Measurements from ENCODE around the gene DCUN1D1. TPM values are rescaled to one million over a fixed set of nuclear protein-coding genes. Genes with fewer than 3 reads are reported as not detected.
"Not testable (repeated sequence)": the region's sequence is repeated elsewhere in the genome, so short reads cannot be mapped to it uniquely, and the experiment has no call there.

The DCUN1D1 gene
- total RNA-seq, 1 donor from 2014 or later = 31.2 TPM

GRCh38 chr3:183008303-183008702 lies 28.0 kb upstream of the DCUN1D1 start:
- no peak overlapping the region for H3K4me3 Mint-ChIP-seq (ENCODE audit: unreplicated experiment)
- H3K4me1 Mint-ChIP-seq (ENCODE audit: low read depth, unreplicated experiment) = peaks cover 5% of the 10 kb centered on the region
- no peaks in the 10 kb centered on the region for H3K36me3 Mint-ChIP-seq (ENCODE audit: unreplicated experiment)
- no peaks in the 10 kb centered on the region for H3K27me3 Mint-ChIP-seq (ENCODE audit: unreplicated experiment)
- DNase-seq = no peak
- H3K9me3 Mint-ChIP-seq (ENCODE audit: unreplicated experiment) = peaks cover 3% of the 10 kb centered on the region
- H3K27ac Mint-ChIP-seq (ENCODE audit: unreplicated experiment) = no peak overlapping the region
- no peak for TF ChIP-seq CTCF (IDR thresholded peaks at IDR 0.05; ENCODE audit: partially characterized antibody, unreplicated experiment)

- no peak overlapping the region for H3K4me3 Mint-ChIP-seq (ENCODE audit: unreplicated experiment)
- no peak for TF ChIP-seq CTCF (IDR thresholded peaks at IDR 0.05; ENCODE audit: partially characterized antibody, unreplicated experiment)
- H3K27me3 Mint-ChIP-seq (ENCODE audit: unreplicated experiment) = no peaks in the 10 kb centered on the region
- no peaks in the 10 kb centered on the region for H3K36me3 Mint-ChIP-seq (ENCODE audit: unreplicated experiment)
- no peak overlapping the region for H3K27ac Mint-ChIP-seq (ENCODE audit: unreplicated experiment)
- peaks cover 2% of the 10 kb centered on the region for H3K4me1 Mint-ChIP-seq (ENCODE audit: low read depth, unreplicated experiment)
- H3K9me3 Mint-ChIP-seq (ENCODE audit: unreplicated experiment) = peaks cover 3% of the 10 kb centered on the region
- DNase-seq = no peak
Observed at GRCh38 chr3:183006396-183007002, 26.2 kb upstream of the DCUN1D1 start.

GRCh38 chr3:182999767-183000166 lies 19.4 kb upstream of the DCUN1D1 start:
- no peak for DNase-seq
- Mint-ChIP-seq H3K4me3 (ENCODE audit: unreplicated experiment) (no peak overlapping the region), H3K27me3 (ENCODE audit: unreplicated experiment) (peaks cover 3% of the 10 kb centered on the region), H3K36me3 (ENCODE audit: unreplicated experiment) (no peaks in the 10 kb centered on the region), H3K27ac (ENCODE audit: unreplicated experiment) (peak overlapping the region; percentile 11), H3K9me3 (ENCODE audit: unreplicated experiment) (peaks cover 7% of the 10 kb centered on the region), H3K4me1 (ENCODE audit: low read depth, unreplicated experiment) (peaks cover 4% of the 10 kb centered on the region)
- no peak for TF ChIP-seq CTCF (IDR thresholded peaks at IDR 0.05; ENCODE audit: partially characterized antibody, unreplicated experiment)

- not testable (repeated sequence) for H3K36me3 Mint-ChIP-seq (ENCODE audit: unreplicated experiment); H3K4me1 Mint-ChIP-seq (ENCODE audit: low read depth, unreplicated experiment); H3K9me3 Mint-ChIP-seq (ENCODE audit: unreplicated experiment); DNase-seq; H3K27me3 Mint-ChIP-seq (ENCODE audit: unreplicated experiment); H3K4me3 Mint-ChIP-seq (ENCODE audit: unreplicated experiment)
- H3K27ac Mint-ChIP-seq (ENCODE audit: unreplicated experiment) = peak overlapping the region; percentile 67
Observed at GRCh38 chr3:182993486-182994201, 13.3 kb upstream of the DCUN1D1 start.

GRCh38 chr3:182989566-182989965 lies 9.2 kb upstream of the DCUN1D1 start:
- TF ChIP-seq CTCF (IDR thresholded peaks at IDR 0.05; ENCODE audit: partially characterized antibody, unreplicated experiment) = no peak
- H3K36me3 Mint-ChIP-seq (ENCODE audit: unreplicated experiment) = peaks cover 6% of the 10 kb centered on the region
- no peak for DNase-seq
- H3K27ac Mint-ChIP-seq (ENCODE audit: unreplicated experiment) = no peak overlapping the region
- no peak overlapping the region for H3K4me3 Mint-ChIP-seq (ENCODE audit: unreplicated experiment)
- H3K27me3 Mint-ChIP-seq (ENCODE audit: unreplicated experiment) = peaks cover 2% of the 10 kb centered on the region
- peaks cover 2% of the 10 kb centered on the region for H3K9me3 Mint-ChIP-seq (ENCODE audit: unreplicated experiment)
- no peaks in the 10 kb centered on the region for H3K4me1 Mint-ChIP-seq (ENCODE audit: low read depth, unreplicated experiment)

Data from glutamatergic neuron (in vitro differentiated cells).